Nephron (organoid): ENCODE results near the gene RIMS3.

ENCODE experiments used
- H3K27ac Mint-ChIP-seq, 3 experiments: 2 replicates each; pipeline ENCODE4 v1.8.0; 2020; ENCODE audit warnings: mixed read lengths in 3 of 3, mild to moderate bottlenecking in 2 of 3, moderate library complexity in 1 of 3
- H3K27me3 Mint-ChIP-seq: 2 replicates; pipeline ENCODE4 v1.8.0; 2021; ENCODE audit warnings: low read depth, mild to moderate bottlenecking, moderate library complexity, mixed read lengths
- H3K36me3 Mint-ChIP-seq: 2 replicates; pipeline ENCODE4 v1.8.0; 2020; ENCODE audit warnings: low read depth, mixed read lengths
- H3K4me1 Mint-ChIP-seq: 2 replicates; pipeline ENCODE4 v1.8.0; 2020; ENCODE audit warnings: mixed read lengths
- H3K4me3 Mint-ChIP-seq, 3 experiments: 2 replicates each; pipeline ENCODE4 v1.8.0; 2020; ENCODE audit warnings: mild to moderate bottlenecking in 3 of 3, mixed read lengths in 3 of 3, moderate library complexity in 2 of 3
- H3K9me3 Mint-ChIP-seq: 2 replicates; pipeline ENCODE4 v1.8.0; 2020; ENCODE audit warnings: mixed read lengths
- CTCF ChIP-seq, 3 experiments: fragments of 200-600 bp; sonication (generic); IDR thresholded peaks; one replicate each; pipeline ENCODE4 v1.5.0; 2021; ENCODE audit warnings: antibody characterized with exemption in 3 of 3; ENCODE audit not compliant: unreplicated experiment in 3 of 3

The RIMS3 gene

GRCh38 chr1:40651138-40651857 is 14.2 kb downstream of the RIMS3 start:
- H3K36me3 Mint-ChIP-seq = no peaks in the 10 kb centered on the region
- peaks cover 16% of the 10 kb centered on the region for H3K27me3 Mint-ChIP-seq
- no peak for TF ChIP-seq CTCF (IDR thresholded peaks at IDR 0.05; ENCODE audit: unreplicated experiment in 3 of 3)
- H3K4me1 Mint-ChIP-seq = peaks cover 7% of the 10 kb centered on the region
- H3K27ac Mint-ChIP-seq = no peak overlapping the region
- no peaks in the 10 kb centered on the region for H3K9me3 Mint-ChIP-seq
- H3K4me3 Mint-ChIP-seq = no peak overlapping the region

GRCh38 chr1:40650075-40650474 is 15.4 kb downstream of the RIMS3 start:
- H3K27ac Mint-ChIP-seq = no peak overlapping the region
- no peaks in the 10 kb centered on the region for H3K9me3 Mint-ChIP-seq
- H3K4me1 Mint-ChIP-seq = peaks cover 7% of the 10 kb centered on the region
- no peaks in the 10 kb centered on the region for H3K36me3 Mint-ChIP-seq
- TF ChIP-seq CTCF (IDR thresholded peaks at IDR 0.05; ENCODE audit: unreplicated experiment in 3 of 3) = peak in 1 of 3 experiments; percentile 18
- H3K27me3 Mint-ChIP-seq = peaks cover 16% of the 10 kb centered on the region
- H3K4me3 Mint-ChIP-seq = no peak overlapping the region

- H3K36me3 Mint-ChIP-seq = no peaks in the 10 kb centered on the region
- H3K27ac Mint-ChIP-seq = no peak overlapping the region
- peaks cover 4% of the 10 kb centered on the region for H3K4me1 Mint-ChIP-seq
- TF ChIP-seq CTCF (IDR thresholded peaks at IDR 0.05; ENCODE audit: unreplicated experiment in 3 of 3) = no peak
- H3K9me3 Mint-ChIP-seq = no peaks in the 10 kb centered on the region
- H3K4me3 Mint-ChIP-seq = no peak overlapping the region
- peaks cover 14% of the 10 kb centered on the region for H3K27me3 Mint-ChIP-seq
Observed at GRCh38 chr1:40649592-40649930, 15.9 kb downstream of the RIMS3 start.

GRCh38 chr1:40648928-40649591 is 16.4 kb downstream of the RIMS3 start:
- Mint-ChIP-seq H3K9me3 (no peaks in the 10 kb centered on the region), H3K4me1 (no peaks in the 10 kb centered on the region), H3K36me3 (no peaks in the 10 kb centered on the region), H3K27ac (no peak overlapping the region), H3K27me3 (peaks cover 10% of the 10 kb centered on the region), H3K4me3 (no peak overlapping the region)
- no peak for TF ChIP-seq CTCF (IDR thresholded peaks at IDR 0.05; ENCODE audit: unreplicated experiment in 3 of 3)

GRCh38 chr1:40648200-40648599 is 17.3 kb downstream of the RIMS3 start:
- H3K4me3 Mint-ChIP-seq = no peak overlapping the region
- no peaks in the 10 kb centered on the region for H3K36me3 Mint-ChIP-seq
- no peak overlapping the region for H3K27ac Mint-ChIP-seq
- H3K9me3 Mint-ChIP-seq = no peaks in the 10 kb centered on the region
- no peaks in the 10 kb centered on the region for H3K4me1 Mint-ChIP-seq
- H3K27me3 Mint-ChIP-seq = peaks cover 10% of the 10 kb centered on the region
- TF ChIP-seq CTCF (IDR thresholded peaks at IDR 0.05; ENCODE audit: unreplicated experiment in 3 of 3) = no peak

GRCh38 chr1:40646315-40646714 is 19.2 kb downstream of the RIMS3 start:
- H3K36me3 Mint-ChIP-seq = no peaks in the 10 kb centered on the region
- no peak for TF ChIP-seq CTCF (IDR thresholded peaks at IDR 0.05; ENCODE audit: unreplicated experiment in 3 of 3)
- H3K27me3 Mint-ChIP-seq = peaks cover 10% of the 10 kb centered on the region
- no peak overlapping the region for H3K27ac Mint-ChIP-seq
- no peak overlapping the region for H3K4me3 Mint-ChIP-seq
- H3K4me1 Mint-ChIP-seq = no peaks in the 10 kb centered on the region
- H3K9me3 Mint-ChIP-seq = no peaks in the 10 kb centered on the region
